ENCODE data around the gene AHNAK2.

AHNAK2 gene

DNA sequence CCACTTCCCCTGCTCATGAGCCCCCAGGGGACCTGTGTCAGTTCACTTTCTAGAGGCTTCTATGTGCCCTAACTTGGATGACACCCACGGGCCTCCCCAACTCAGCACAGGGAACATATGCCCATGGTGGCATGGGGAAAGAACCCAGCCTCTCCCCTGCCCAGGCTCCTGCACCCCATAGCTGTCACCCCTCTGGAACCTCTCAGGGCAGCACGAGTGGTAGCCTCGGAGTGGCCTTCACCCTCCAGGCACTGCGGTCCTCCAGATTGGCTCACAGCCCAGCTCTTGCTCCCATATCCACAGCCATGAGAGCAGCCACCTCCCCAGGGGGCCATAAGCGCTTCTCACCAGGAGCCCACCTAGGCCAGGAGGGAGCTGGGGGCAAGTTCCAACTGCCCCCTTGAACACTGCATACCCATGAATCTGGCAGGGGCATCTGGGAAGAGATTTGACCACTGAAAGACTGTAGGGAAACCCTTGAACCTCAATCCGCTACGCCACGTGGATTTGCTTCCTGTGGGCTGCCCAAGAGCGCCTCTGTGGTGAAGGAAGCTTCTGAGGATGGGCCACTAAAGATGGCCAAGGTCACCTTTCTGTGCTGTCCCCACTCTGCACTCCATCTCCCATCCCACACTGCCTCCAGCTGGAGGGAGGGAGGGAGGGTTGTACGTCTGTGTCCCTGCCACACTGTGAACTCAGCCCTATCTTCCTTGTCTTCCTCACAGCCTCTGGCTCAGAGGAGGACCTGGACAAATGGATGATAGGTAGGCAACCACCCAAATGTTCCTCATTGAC lies 41.6 kb downstream of the AHNAK2 start:
- no peak for DNase-seq

GRCh38 chr14:104935955-104936354 lies 42.2 kb downstream of the AHNAK2 start:
- DNase-seq, result no peak

DNA sequence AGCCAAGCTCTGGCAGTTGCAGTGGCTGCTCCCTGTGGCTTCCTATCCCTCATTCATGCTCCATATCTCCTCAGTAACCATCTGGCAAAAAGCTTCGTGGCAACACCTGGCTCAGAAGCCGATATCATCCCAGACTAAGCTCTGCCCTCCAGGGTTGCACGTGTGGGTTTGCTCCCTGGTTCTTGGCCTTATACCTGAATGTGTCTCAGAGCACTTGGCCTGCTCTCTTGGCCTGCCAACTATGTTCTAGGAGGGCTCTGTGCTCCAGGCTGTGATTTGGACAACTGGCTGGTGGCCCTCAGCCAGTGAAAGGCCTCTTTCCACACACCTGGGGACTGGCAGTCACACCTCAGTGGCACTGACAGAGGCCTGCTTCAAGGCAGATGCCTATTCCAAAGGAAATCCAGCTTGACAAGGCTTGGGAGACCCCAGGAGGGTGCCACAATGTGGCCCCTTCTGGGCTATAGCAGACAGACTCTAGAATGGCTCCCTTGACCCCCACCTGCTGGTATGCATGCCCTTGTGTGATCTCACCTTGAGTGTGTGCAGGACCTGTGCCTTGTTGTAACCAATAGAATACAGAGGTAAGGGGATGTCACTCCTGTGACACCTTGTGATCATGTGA lies 43.0 kb downstream of the AHNAK2 start:
- DNase-seq, result no peak

- DNase-seq, result no peak
Measured at GRCh38 chr14:104933746-104934733, 44.1 kb downstream of the AHNAK2 start.

DNA sequence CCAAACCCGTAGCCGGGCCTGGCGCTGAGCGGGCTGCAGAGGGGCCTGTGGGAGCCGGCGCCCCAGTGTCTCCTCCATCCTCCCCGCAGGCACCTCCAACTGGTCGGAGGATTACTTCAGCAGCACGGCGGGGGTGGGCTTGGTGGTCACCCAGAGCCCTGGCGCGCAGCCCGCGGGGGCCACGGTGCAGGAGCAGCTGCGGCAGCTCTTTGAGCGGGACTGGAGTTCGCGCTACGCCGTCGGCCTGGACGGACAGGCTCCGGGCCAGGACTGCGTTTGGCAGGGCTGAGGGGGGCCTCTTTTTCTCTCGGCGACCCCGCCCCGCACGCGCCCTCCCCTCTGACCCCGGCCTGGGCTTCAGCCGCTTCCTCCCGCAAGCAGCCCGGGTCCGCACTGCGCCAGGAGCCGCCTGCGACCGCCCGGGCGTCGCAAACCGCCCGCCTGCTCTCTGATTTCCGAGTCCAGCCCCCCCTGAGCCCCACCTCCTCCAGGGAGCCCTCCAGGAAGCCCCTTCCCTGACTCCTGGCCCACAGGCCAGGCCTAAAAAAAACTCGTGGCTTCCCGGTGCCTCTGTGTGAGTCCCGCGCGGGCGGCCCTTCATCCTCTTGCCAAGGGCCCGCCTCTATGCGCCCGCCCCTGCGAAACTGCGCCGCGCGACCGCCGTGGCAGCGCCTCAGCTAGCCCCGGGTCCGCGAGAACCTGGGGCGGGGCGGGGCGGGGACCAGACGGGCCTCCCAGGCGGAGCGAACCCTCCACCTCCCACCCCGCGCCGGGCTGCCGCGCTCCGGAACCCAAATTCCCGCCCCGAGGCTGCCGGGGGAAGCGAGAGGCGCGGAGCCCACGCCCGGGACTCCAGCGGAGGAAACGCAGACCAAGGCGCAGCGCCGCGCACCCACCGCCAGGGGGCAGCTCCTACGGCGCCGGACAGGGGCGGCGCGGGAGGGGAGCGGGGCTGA lies 45.2 kb downstream of the AHNAK2 start:
- DNase-seq, result peak; percentile 84

DNA sequence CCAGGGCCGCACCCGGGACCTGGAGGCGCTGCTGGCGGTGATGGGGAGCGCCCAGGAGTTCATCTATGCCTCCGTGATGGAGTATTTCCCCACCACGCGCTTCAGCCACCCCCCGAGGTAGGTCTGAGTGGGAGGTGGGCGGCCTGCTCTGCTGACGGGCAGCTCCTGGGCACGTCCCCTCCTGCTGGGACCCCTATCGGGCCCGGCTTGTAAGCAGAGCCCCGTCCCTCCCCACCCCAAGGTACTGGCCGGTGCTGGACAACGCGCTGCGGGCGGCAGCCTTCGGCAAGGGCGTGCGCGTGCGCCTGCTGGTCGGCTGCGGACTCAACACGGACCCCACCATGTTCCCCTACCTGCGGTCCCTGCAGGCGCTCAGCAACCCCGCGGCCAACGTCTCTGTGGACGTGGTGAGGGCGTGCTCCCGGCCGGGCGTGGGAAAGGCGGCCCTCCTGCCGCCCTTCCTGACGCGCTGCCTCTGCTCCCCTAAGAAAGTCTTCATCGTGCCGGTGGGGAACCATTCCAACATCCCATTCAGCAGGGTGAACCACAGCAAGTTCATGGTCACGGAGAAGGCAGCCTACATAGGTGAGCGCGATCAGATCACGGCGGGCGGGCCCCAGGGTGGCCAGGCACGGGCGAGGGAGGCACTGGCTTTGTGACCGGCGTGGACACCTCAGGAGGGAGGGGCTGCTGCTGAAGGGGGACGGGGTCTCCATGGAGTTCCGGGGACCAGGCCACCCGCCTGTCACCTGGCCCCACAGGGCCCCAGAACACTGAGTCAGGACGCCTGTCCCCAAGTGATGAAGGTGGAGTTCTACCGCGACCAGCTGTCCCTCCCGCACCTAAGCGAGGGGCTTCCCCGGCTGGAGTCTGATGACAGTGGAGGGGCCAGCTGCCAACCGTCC lies 46.2 kb downstream of the AHNAK2 start:
- DNase-seq, result no peak

DNA sequence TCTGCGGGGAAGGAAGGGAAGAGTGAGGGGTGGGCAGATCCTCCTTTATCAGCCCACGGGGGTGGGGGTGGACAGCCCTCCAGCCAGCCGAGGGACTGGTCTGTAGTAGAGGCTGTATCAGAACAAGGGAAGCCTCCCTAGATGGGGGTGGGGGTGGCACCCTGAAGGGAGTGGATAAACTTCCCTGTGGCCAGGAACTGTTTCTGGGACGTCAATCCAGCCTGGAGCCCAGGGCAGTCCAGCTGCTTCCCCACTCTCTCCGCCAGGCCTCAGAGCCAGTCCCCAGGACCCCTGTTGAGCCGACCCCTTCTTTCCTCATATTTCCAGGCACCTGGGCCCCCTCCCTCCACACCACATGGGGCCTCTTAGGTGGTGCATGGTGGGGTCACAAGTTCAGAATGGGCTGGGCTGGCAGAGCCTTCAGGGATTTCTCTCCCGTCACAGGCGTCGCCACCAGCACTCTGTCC lies 46.8 kb downstream of the AHNAK2 start:
- no peak for DNase-seq

DNA sequence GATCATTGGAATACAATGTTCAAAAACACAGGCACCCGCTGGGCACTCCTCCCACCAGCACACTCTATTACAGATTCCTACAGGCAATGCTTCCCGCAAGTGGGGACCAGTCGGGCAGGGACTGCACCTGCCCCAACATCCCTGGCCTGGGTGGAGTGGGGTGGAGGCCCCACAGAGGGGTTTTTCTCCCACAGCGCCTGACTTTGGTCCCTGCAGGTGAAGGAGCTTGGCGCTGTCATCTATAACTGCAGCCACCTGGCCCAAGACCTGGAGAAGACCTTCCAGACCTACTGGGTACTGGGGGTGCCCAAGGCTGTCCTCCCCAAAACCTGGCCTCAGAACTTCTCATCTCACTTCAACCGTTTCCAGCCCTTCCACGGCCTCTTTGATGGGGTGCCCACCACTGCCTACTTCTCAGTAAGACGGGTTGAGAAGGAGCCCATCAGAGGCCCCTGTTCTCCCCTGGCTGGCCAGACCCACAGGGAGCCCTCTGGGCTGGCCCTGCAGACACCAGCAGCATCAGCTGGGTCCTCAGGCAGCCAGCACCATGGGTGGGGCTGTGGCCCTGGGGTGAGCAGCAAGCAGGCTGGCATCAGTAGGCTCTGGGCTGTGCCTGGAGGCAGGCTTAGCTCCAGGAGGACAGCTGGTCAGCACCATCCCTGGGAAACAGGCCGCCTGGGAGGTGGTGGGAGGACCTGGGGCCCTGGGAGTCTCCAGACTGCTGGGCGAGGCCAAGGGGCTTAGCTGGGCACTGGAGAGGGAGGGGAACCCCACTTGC lies 47.5 kb downstream of the AHNAK2 start:
- DNase-seq, result no peak

DNA sequence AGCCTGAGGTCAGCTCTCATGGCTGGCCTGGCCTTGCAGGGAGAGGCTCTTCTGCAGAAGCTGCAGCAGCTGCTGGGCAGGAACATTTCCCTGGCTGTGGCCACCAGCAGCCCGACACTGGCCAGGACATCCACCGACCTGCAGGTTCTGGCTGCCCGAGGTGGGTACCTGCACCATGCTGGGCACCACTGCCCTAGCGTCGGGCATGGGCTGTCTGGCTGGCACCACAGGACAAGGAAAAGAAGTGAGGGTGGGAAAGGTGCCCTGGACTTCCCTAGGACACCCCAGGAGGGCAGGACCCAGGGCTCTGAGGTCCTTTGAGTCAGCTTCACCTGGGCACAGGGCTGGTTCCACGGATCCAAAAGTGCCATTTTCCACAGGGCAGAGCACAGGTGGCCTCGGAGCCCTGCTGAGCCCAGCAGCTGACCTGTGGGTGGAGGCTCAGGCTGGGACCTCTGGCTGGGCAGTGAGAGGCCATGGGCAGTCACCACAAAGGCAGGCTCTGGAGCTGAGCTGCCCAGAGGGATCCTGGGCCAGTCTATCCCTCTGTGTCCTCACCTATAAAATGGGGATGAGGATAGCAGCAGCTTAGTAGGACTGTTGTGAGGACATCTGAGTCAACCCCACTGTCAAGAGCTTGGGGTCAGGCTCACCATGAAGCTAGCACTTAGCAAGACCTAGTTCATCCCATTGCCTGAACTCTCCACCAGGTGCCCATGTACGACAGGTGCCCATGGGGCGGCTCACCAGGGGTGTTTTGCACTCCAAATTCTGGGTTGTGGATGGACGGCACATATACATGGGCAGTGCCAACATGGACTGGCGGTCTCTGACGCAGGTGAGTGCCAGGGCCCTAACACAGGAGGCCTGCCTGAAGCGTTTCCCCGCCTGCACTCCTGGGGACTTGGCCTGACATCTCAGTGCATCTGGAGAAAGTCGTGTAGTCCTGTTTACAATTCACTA lies 48.6 kb downstream of the AHNAK2 start:
- no peak for DNase-seq

- DNase-seq, result no peak
Measured at GRCh38 chr14:104928391-104929133, 49.6 kb downstream of the AHNAK2 start.

GRCh38 chr14:104927901-104928300 lies 50.3 kb downstream of the AHNAK2 start:
- DNase-seq, result no peak

- DNase-seq, result no peak
Measured at GRCh38 chr14:104927432-104927816, 50.8 kb downstream of the AHNAK2 start.

GRCh38 chr14:104926619-104927431 lies 51.3 kb downstream of the AHNAK2 start:
- DNase-seq, result no peak

DNA sequence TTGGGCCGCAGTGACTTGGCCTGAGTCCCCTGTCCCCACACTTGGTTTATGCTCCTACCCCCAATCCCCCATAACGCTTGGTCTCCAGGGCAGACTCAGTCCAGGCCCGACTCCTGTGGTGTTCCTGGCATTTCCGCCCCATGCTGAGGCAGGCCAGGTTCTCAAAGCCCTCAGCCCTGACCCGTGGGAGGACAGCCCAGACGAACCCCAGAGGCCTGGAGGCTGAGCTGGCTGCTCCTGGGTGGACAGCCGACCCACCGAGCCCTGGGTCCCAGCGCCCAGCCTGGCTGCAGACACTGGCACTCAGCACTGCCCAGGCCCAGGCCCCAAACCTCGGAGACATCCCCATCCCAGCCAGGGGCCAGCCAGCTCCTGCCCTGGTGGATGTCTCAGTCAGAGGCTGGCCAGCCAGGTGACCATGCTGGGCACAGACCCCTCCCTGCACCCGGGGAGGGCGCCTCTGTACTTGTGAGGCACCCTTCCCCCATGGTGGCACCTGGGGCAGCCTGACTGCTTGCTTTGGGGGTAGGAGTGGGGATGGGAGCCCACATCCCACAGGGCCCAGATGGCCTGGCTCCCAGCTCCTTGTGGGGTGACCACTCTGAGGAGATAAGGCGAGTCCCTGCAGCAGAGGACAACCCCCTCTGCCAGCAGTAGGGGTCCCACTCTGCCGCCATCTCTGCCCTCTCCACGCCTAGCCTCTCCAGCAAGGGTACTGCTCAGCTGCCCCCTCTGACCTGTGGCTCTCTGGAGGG lies 52.1 kb downstream of the AHNAK2 start:
- no peak for DNase-seq

DNA sequence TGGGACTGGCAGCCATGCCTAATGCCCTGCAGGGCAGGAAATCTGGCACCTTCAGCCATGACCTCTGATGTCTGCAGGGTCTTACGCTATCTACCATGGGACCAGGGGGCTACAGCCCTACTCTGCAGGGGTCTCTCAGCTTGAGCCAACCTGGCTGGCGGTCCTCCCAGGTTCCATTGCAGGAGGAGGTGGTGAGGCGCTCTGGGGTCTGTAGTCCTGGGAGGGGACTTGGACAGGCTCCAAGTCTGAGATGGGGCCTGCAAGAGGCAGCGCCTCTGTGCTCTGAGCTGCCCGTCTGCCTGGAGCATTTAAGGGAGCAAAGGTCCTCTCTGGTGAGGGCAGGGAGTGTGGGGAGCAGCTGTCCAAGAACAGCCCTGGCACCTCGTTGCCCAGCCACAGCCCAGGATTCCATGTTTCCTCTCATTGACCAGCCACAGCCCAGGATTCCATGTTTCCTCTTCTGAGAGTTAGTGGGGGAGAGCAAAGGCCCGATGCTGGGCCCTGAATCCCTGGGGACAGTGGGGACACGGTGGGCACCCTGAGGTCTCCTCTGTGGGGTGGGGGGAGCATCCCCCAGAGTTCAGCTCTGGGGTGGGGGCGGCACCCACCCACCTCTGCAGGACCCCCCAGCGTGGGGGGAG lies 52.8 kb downstream of the AHNAK2 start:
- DNase-seq, result no peak
